Endothelial cell of umbilical vein (primary cell): ENCODE measurements around the gene KCNMA1. TPM values are rescaled to one million over a fixed set of nuclear protein-coding genes. Genes with fewer than 3 reads are reported as not detected.

Experiments
- BruUV-seq: library from RNA; stranded (reverse); fragments of 400-500 nt; replicated peaks from 2 replicates; lab custom pipeline; 2021; lab: Mats Ljungman, UMichigan
- CTCF ChIA-PET: fragments of 300-600, 350-600 bp; sonication (Branson Sonifier 250); formaldehyde crosslinking; loops from one replicate; lab custom pipeline; 2021; ENCODE audit warnings: antibody characterized with exemption, inconsistent platforms; lab: Charles Lee
- POLR2A ChIA-PET: fragments of 300-600, 350-600 bp; sonication (Branson Sonifier 250); formaldehyde crosslinking; loops from one replicate; lab custom pipeline; 2021; ENCODE audit warnings: antibody characterized with exemption, inconsistent platforms; lab: Charles Lee
- DNase-seq: peaks from one replicate; pipeline ENCODE4 v3.0.0-alpha.2; 2011; ENCODE audit warnings: low read depth, low spot score
- FAIRE-seq: peaks from 2 replicates; lab custom pipeline; 2011; peaks lifted over from hg19 to GRCh38; lab: Jason Lieb, UNC
- H2AFZ ChIP-seq: 2 replicates; pipeline ENCODE4 v1.6.0; 2012; ENCODE audit warnings: low read depth, low read length, control low read depth, inconsistent platforms
- H3K27ac ChIP-seq: 2 replicates; pipeline ENCODE4 v1.5.1; 2011; ENCODE audit warnings: low read depth, mild to moderate bottlenecking, control low read depth, low read length, moderate library complexity; ENCODE audit not compliant: insufficient read depth
- H3K27me3 ChIP-seq, 2 experiments: 2 replicates each; pipeline versions ENCODE4 v1.6.0 to v1.6.1; 2011; ENCODE audit warnings: low read length in 2 of 2, mixed read lengths in 1 of 2; ENCODE audit not compliant: control insufficient read depth in 2 of 2, insufficient read depth in 2 of 2
- H3K36me3 ChIP-seq, 2 experiments: 2 replicates in 1 of 2; 3 replicates in 1 of 2; pipeline ENCODE4 v1.5.1; 2011; ENCODE audit warnings: low read length in 2 of 2, mild to moderate bottlenecking in 1 of 2, moderate library complexity in 1 of 2; ENCODE audit not compliant: control insufficient read depth in 2 of 2, insufficient read depth in 2 of 2; ENCODE audit errors: extremely low read depth in 1 of 2
- H3K4me1 ChIP-seq: 3 replicates; pipeline ENCODE4 v1.5.1; 2011; ENCODE audit warnings: mild to moderate bottlenecking, low read length; ENCODE audit not compliant: control insufficient read depth, insufficient read depth; ENCODE audit errors: extremely low read depth
- H3K4me2 ChIP-seq: 2 replicates; pipeline ENCODE4 v1.6.1; 2011; ENCODE audit warnings: low read length, control low read depth, mixed read lengths; ENCODE audit not compliant: insufficient read depth
- H3K4me3 ChIP-seq, 3 experiments: fragments of 200-600 bp in 1 of 3; sonication (generic), shearing (Covaris generic) in 1 of 3; replicated peaks in 1 of 3; 2 replicates each; pipeline ENCODE4 v1.5.1; 2011 to 2016; ENCODE audit warnings: control low read depth in 3 of 3, low read length in 3 of 3, mild to moderate bottlenecking in 2 of 3, inconsistent platforms in 1 of 3, low read depth in 1 of 3, moderate library complexity in 1 of 3; ENCODE audit not compliant: insufficient read depth in 1 of 3
- H3K79me2 ChIP-seq: 2 replicates; pipeline ENCODE4 v1.6.0; 2012; ENCODE audit warnings: low read length, inconsistent platforms; ENCODE audit not compliant: control insufficient read depth, insufficient read depth
- H3K9ac ChIP-seq: replicated peaks from 2 replicates; pipeline ENCODE3; 2011; ENCODE audit warnings: low read length, control low read depth; ENCODE audit not compliant: insufficient read depth; ENCODE audit errors: extremely low read depth
- H3K9me1 ChIP-seq: replicated peaks from 3 replicates; pipeline ENCODE4 v1.6.0; 2011; ENCODE audit warnings: mild to moderate bottlenecking, low read length; ENCODE audit not compliant: control insufficient read depth, insufficient read depth; ENCODE audit errors: extremely low read depth
- H3K9me3 ChIP-seq: replicated peaks from 2 replicates; pipeline ENCODE4 v1.5.1; 2012; ENCODE audit warnings: low read length, inconsistent platforms; ENCODE audit not compliant: control insufficient read depth, insufficient read depth
- H4K20me1 ChIP-seq: replicated peaks from 2 replicates; pipeline ENCODE3; 2011; ENCODE audit warnings: mild to moderate bottlenecking, low read length; ENCODE audit not compliant: control insufficient read depth, insufficient read depth; ENCODE audit errors: extremely low read depth
- CTCF ChIP-seq, 2 donors: IDR thresholded peaks; 1 replicate in 1 of 2; 2 replicates in 1 of 2; pipeline ENCODE4 v1.5.1; 2011; ENCODE audit warnings: low read length in 2 of 2, mild to moderate bottlenecking in 2 of 2, moderate library complexity in 2 of 2, control low read depth in 1 of 2, inconsistent platforms in 1 of 2, low read depth in 1 of 2; ENCODE audit not compliant: insufficient read depth in 1 of 2; ENCODE audit errors: extremely low read depth in 1 of 2
- EZH2 ChIP-seq: IDR thresholded peaks from 2 replicates; pipeline ENCODE4 v1.6.1; 2012; ENCODE audit warnings: borderline replicate concordance, low read depth, mild to moderate bottlenecking, moderate library complexity, low read length, inconsistent platforms; ENCODE audit not compliant: severe bottlenecking
- FOS ChIP-seq: IDR thresholded peaks from 2 replicates; pipeline ENCODE4 v1.6.1; 2011; ENCODE audit warnings: mild to moderate bottlenecking, low read length, moderate library complexity, borderline replicate concordance; ENCODE audit not compliant: insufficient read depth
- GATA2 ChIP-seq: IDR thresholded peaks from 2 replicates; pipeline ENCODE4 v1.7.0; 2011; ENCODE audit warnings: low read depth, mild to moderate bottlenecking, moderate library complexity, mixed read lengths, low read length; ENCODE audit not compliant: insufficient read length, insufficient read depth
- JUN ChIP-seq: IDR thresholded peaks from 2 replicates; pipeline ENCODE4 v1.6.1; 2011; ENCODE audit warnings: borderline replicate concordance, low read depth; ENCODE audit not compliant: insufficient read length, insufficient read depth
- MAX ChIP-seq: IDR thresholded peaks from 2 replicates; pipeline ENCODE4 v1.6.1; 2011; ENCODE audit not compliant: insufficient read depth, insufficient read length
- MYC ChIP-seq: IDR thresholded peaks from one replicate; pipeline ENCODE4 v1.6.1; 2011; ENCODE audit warnings: mild to moderate bottlenecking, low read depth, low read length
- POLR2A ChIP-seq: IDR thresholded peaks from 2 replicates; pipeline ENCODE4 v1.6.1; 2012; ENCODE audit warnings: low read depth, mild to moderate bottlenecking, control low read depth, low read length
- POLR2AphosphoS5 ChIP-seq: IDR thresholded peaks from 2 replicates; pipeline ENCODE4 v1.6.1; 2012; ENCODE audit warnings: low read depth, mild to moderate bottlenecking, control low read depth, low read length, moderate library complexity; ENCODE audit not compliant: insufficient read depth
- dilution Hi-C: fragments of 300-500 bp; cut with MboI; formaldehyde crosslinking; loops from one replicate; pipeline ENCODE4 v1.15.0; 2019; ENCODE audit warnings: low sequenced_read_pairs; ENCODE audit not compliant: extremely low pct_ligation_motif_present
- intact Hi-C: fragments of 100-400 bp; cut with micrococcal nuclease; formaldehyde crosslinking; loops from one replicate; pipeline ENCODE4 v1.10.0; 2022
- polyA plus RNA-seq, 4 experiments: library from polyadenylated mRNA; depleted of rRNA in 3 of 4; stranded (reverse) in 3 of 4; unstranded in 1 of 4; fragments of >200 nt; gene quantifications; 2 replicates each; pipeline versions ENCODE4 v1.2.1 to v1.2.3, GENCODE V29; 2011 to 2012; ENCODE audit warnings: missing spikeins in 1 of 4
- total RNA-seq: library from RNA; stranded (reverse); gene quantifications from 2 replicates; pipeline ENCODE4 v1.2.3, GENCODE V29; 2021

KCNMA1 gene
- total and polyA plus RNA-seq, 2 donors (not counting 3 experiments of a cell fraction or from before 2014, with no cell fraction given) = 0.10 to 0.82 TPM

- dilution Hi-C loops = no loop called here
These were observed 116.6 kb downstream of the KCNMA1 start for GRCh38 chr10:77520995-77521394.

GRCh38 chr10:77520290-77520689, 117.3 kb downstream of the KCNMA1 start:
- Histone ChIP-seq H3K9me1 (no peaks in the 10 kb centered on the region), H3K36me3 (no peaks in the 10 kb centered on the region), H3K4me2 (no peak overlapping the region), H3K27ac (no peak overlapping the region), H3K4me1 (no peaks in the 10 kb centered on the region), H3K9ac (no peak overlapping the region), H3K27me3 (peaks cover 0 to 3% of the 10 kb centered on the region in 2 experiments), H4K20me1 (no peaks in the 10 kb centered on the region), H3K9me3 (no peaks in the 10 kb centered on the region), H3K4me3 (no peak overlapping the region), H3K79me2 (no peaks in the 10 kb centered on the region), H2AFZ (no peak overlapping the region)
- ChIA-PET POLR2A (no interaction called here), CTCF (no interaction called here)
- TF ChIP-seq CTCF (IDR thresholded peaks at IDR 0.05; ENCODE audit: extremely low read depth in 1 of 2, insufficient read depth in 1 of 2, low read depth in 1 of 2, low read length in 2 of 2) (no peak), GATA2 (no peak), MYC (no peak), POLR2A (no peak), EZH2 (no peak), POLR2AphosphoS5 (no peak), JUN (no peak), MAX (no peak), FOS (no peak)
- dilution Hi-C loops = no loop called here
- no TSS peak for BruUV-seq
- intact Hi-C loops = no loop called here
- DNase-seq (no peak), FAIRE-seq (no peak)

More at GRCh38 chr10:77520995-77521394, 116.6 kb downstream of the KCNMA1 start:
- CTCF ChIA-PET = no interaction called here
- Histone ChIP-seq H3K9me1 (no peaks in the 10 kb centered on the region), H3K4me3 (no peak overlapping the region), H3K4me1 (no peaks in the 10 kb centered on the region), H3K9ac (no peak overlapping the region), H3K27ac (no peak overlapping the region), H3K79me2 (no peaks in the 10 kb centered on the region), H3K36me3 (no peaks in the 10 kb centered on the region), H3K9me3 (no peaks in the 10 kb centered on the region), H4K20me1 (no peaks in the 10 kb centered on the region), H3K27me3 (peaks cover 0 to 3% of the 10 kb centered on the region in 2 experiments), H2AFZ (no peak overlapping the region), H3K4me2 (no peak overlapping the region)
- intact Hi-C loops = no loop called here
- no TSS peak for BruUV-seq
- FAIRE-seq (no peak), DNase-seq (no peak)
- TF ChIP-seq EZH2 (no peak), CTCF (IDR thresholded peaks at IDR 0.05; ENCODE audit: extremely low read depth in 1 of 2, insufficient read depth in 1 of 2, low read depth in 1 of 2, low read length in 2 of 2) (no peak), JUN (no peak)
- POLR2A ChIA-PET = no interaction called here
